CD4-positive, alpha-beta T cell (primary cell): ENCODE data around the gene CD70. TPM values are rescaled to one million over a fixed set of nuclear protein-coding genes. Genes with fewer than 3 reads are reported as not detected.
"Not testable (repeated sequence)": the region's sequence is repeated elsewhere in the genome, so short reads cannot be mapped to it uniquely, and the experiment has no call there.

Experiments
- ATAC-seq: fragments of 200-7000 bp; cut with Tn5 transposase; one replicate; pipeline ENCODE4 v1.10.0; 2022; ENCODE audit warnings: mild to moderate bottlenecking; ENCODE audit not compliant: poor library complexity
- CTCF ChIA-PET: fragments of 350-600 bp; sonication (Branson Sonifier 250); formaldehyde crosslinking; loops from one replicate; lab custom pipeline; 2021; ENCODE audit warnings: antibody characterized with exemption, inconsistent platforms; lab: Charles Lee
- POLR2A ChIA-PET: fragments of 350-600 bp; sonication (Branson Sonifier 250); formaldehyde crosslinking; loops from one replicate; lab custom pipeline; 2021; ENCODE audit warnings: antibody characterized with exemption, inconsistent platforms; lab: Charles Lee
- DNase-seq, 14 experiments: peaks; one replicate each; pipeline ENCODE4 v3.0.0-alpha.2; 2013 to 2020; ENCODE audit warnings: mixed read lengths in 2 of 14
- H3K27ac ChIP-seq, 2 donors: one replicate each; pipeline versions ENCODE4 v1.5.1 to v1.7.0; 2013; ENCODE audit warnings: low read length in 2 of 2, low read depth in 1 of 2, mild to moderate bottlenecking in 1 of 2
- H3K27me3 ChIP-seq, 2 experiments: 1 replicate in 1 of 2; 2 replicates in 1 of 2; pipeline versions ENCODE4 v1.6.1 to v1.7.0; 2013; ENCODE audit warnings: low read length in 2 of 2, control low read depth in 1 of 2, mild to moderate bottlenecking in 1 of 2, moderate library complexity in 1 of 2; ENCODE audit not compliant: insufficient read depth in 2 of 2, control insufficient read depth in 1 of 2
- H3K36me3 ChIP-seq: one replicate; pipeline ENCODE4 v1.6.1; 2013; ENCODE audit warnings: low read length, control low read depth; ENCODE audit not compliant: insufficient read depth
- H3K4me1 ChIP-seq: one replicate; pipeline ENCODE4 v1.6.1; 2013; ENCODE audit warnings: low read length, control low read depth; ENCODE audit not compliant: insufficient read depth
- H3K4me3 ChIP-seq: one replicate; pipeline ENCODE4 v1.5.1; 2013; ENCODE audit warnings: mild to moderate bottlenecking, low read length, moderate library complexity
- H3K9me3 ChIP-seq, 2 experiments: 1 replicate in 1 of 2; 2 replicates in 1 of 2; pipeline versions ENCODE4 v1.6.1 to v1.7.0; 2013; ENCODE audit warnings: low read length in 2 of 2, mild to moderate bottlenecking in 2 of 2, control low read depth in 1 of 2, moderate library complexity in 1 of 2; ENCODE audit not compliant: control insufficient read depth in 1 of 2, insufficient read depth in 1 of 2
- H3K27ac Mint-ChIP-seq: one replicate; pipeline ENCODE4 v1.8.0; 2020; ENCODE audit warnings: mixed read lengths
- H3K27me3 Mint-ChIP-seq: one replicate; pipeline ENCODE4 v1.8.0; 2021; ENCODE audit warnings: mixed read lengths
- H3K36me3 Mint-ChIP-seq: one replicate; pipeline ENCODE4 v1.8.0; 2021; ENCODE audit warnings: low read depth, mixed read lengths
- H3K4me1 Mint-ChIP-seq: one replicate; pipeline ENCODE4 v1.8.0; 2021; ENCODE audit warnings: low read depth, mixed read lengths
- H3K4me3 Mint-ChIP-seq: one replicate; pipeline ENCODE4 v1.8.0; 2020; ENCODE audit warnings: mild to moderate bottlenecking, mixed read lengths
- H3K9me3 Mint-ChIP-seq: one replicate; pipeline ENCODE4 v1.8.0; 2020; ENCODE audit warnings: mixed read lengths
- intact Hi-C, 2 experiments: fragments of 100-400 bp; cut with DNase I in 1 of 2; cut with micrococcal nuclease in 1 of 2; formaldehyde crosslinking; loops; one replicate each; pipeline versions ENCODE4 v1.15.1 to v1.9.0; 2023 to 2025; cut with DNase I, micrococcal nuclease
- total RNA-seq, 174 experiments: library from RNA in 2 of 174; stranded (reverse) in 2 of 174; gene quantifications; one replicate each; pipeline ENCODE4 v1.2.3 and lab custom pipeline; 2021 to 2026
- TF ChIP-seq, protein P1 (sequence below): fragments of 200-600 bp; IDR thresholded peaks from one replicate; pipeline ENCODE4 v1.8.0; 2022; ENCODE audit warnings: antibody characterized with exemption, mild to moderate bottlenecking

The CD70 gene
- total RNA-seq, 2 experiments from 2014 or later = not detected

GRCh38 chr19:6599866-6600454 is 9.0 kb upstream of the CD70 start:
- ChIA-PET CTCF (interaction anchor here (0.9 to 1.9 kb wide), 2 partner anchors 66 to 83 kb away, joined by 3 to 5 read pairs; no protein-coding TSS in a partner anchor), POLR2A (no interaction called here)
- Histone ChIP-seq H3K27me3 (no peaks in the 10 kb centered on the region), H3K4me3 (no peak overlapping the region), H3K27ac (no peak overlapping the region), H3K4me1 (peaks cover 13% of the 10 kb centered on the region), H3K9me3 (peaks cover 0 to 4% of the 10 kb centered on the region in 2 experiments), H3K36me3 (no peaks in the 10 kb centered on the region)
- Mint-ChIP-seq H3K9me3 (no peaks in the 10 kb centered on the region), H3K36me3 (no peaks in the 10 kb centered on the region), H3K27ac (no peak overlapping the region), H3K4me1 (peaks cover 10% of the 10 kb centered on the region), H3K27me3 (peaks cover 16% of the 10 kb centered on the region), H3K4me3 (no peak overlapping the region)
- no peak for ATAC-seq
- TF ChIP-seq, protein P1, sequence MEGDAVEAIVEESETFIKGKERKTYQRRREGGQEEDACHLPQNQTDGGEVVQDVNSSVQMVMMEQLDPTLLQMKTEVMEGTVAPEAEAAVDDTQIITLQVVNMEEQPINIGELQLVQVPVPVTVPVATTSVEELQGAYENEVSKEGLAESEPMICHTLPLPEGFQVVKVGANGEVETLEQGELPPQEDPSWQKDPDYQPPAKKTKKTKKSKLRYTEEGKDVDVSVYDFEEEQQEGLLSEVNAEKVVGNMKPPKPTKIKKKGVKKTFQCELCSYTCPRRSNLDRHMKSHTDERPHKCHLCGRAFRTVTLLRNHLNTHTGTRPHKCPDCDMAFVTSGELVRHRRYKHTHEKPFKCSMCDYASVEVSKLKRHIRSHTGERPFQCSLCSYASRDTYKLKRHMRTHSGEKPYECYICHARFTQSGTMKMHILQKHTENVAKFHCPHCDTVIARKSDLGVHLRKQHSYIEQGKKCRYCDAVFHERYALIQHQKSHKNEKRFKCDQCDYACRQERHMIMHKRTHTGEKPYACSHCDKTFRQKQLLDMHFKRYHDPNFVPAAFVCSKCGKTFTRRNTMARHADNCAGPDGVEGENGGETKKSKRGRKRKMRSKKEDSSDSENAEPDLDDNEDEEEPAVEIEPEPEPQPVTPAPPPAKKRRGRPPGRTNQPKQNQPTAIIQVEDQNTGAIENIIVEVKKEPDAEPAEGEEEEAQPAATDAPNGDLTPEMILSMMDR = no peak
- intact Hi-C loops = no loop called here
- DNase-seq = no peak

- H3K9me3 ChIP-seq, H3K4me3 Mint-ChIP-seq, H3K4me1 Mint-ChIP-seq, H3K4me1 ChIP-seq, H3K36me3 Mint-ChIP-seq, H3K27me3 ChIP-seq, CTCF ChIA-PET, DNase-seq, H3K4me3 ChIP-seq, H3K27ac Mint-ChIP-seq, H3K36me3 ChIP-seq, POLR2A ChIA-PET, H3K27ac ChIP-seq, intact Hi-C loops, H3K9me3 Mint-ChIP-seq, ATAC-seq: not testable (repeated sequence)
- H3K27me3 Mint-ChIP-seq = peaks cover 26% of the 10 kb centered on the region
Measured at GRCh38 chr19:6598254-6598892, 7.4 kb upstream of the CD70 start.

DNA sequence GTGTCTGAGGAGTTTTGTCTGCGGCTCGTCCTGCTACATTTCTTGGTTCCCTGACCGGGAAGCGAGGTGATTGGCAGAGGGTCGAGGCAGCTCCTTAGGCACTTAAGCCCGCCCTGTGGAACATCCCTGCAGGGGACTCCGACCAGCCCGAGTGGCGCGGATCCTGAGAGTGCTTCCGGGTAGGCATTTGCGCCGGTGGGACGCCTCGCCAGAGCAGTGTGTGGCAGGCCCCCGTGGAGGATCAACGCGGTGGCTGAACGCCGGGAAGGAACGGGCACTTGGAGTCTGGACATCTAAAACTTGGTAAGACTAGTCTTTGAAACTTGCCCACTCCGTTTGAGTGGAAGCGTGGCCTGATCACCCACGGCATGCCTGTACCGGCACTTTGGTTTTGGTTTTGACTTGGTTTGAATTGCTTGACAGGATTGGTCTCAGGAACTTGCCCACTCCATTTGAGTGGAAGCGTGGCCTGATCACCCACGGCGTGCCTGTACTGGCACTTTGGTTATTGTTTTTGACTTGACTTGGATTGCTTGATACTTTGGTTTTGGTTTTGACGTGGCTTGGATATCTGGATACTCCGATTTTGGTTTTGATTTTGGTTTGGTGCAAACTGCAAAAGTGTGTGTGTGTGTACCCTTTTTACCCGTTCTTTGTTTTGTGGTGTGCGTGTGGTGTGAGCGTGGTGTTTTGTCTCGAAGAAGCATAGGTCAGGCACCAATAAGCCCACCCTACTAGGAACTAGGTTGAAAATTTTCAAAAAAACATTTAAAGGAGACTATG is 6.7 kb upstream of the CD70 start:
- ATAC-seq, H3K4me1 ChIP-seq, intact Hi-C loops, H3K9me3 ChIP-seq, DNase-seq, CTCF ChIA-PET, H3K36me3 ChIP-seq, H3K27me3 ChIP-seq, H3K27ac Mint-ChIP-seq, POLR2A ChIA-PET, H3K36me3 Mint-ChIP-seq, H3K27ac ChIP-seq, H3K4me1 Mint-ChIP-seq, H3K4me3 Mint-ChIP-seq, H3K4me3 ChIP-seq, H3K9me3 Mint-ChIP-seq: not testable (repeated sequence)
- peaks cover 28% of the 10 kb centered on the region for H3K27me3 Mint-ChIP-seq

DNA sequence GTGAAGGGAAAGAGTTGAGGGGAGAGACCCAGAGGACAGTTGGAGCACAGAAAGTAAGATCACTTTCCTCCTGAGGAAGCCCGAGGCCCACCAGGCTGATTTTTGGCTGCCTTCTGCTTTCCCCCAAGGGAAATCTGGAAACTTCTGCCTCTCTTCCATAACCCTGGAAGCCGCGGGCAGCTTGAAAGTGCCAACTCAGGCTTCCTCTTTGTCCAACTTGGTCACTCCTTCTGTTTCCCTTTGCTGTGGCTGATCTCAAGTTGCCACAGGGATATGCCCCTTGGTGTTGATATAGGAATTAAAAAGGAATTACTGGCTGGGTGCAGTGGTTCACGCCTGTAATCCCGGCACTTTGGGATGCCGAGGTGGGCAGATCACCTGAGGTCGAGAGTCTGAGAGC is 5.7 kb upstream of the CD70 start:
- no peak overlapping the region for H3K27ac Mint-ChIP-seq
- Histone ChIP-seq H3K27ac (no peak overlapping the region), H3K4me1 (peaks cover 8% of the 10 kb centered on the region), H3K36me3 (no peaks in the 10 kb centered on the region), H3K9me3 (peaks cover 0 to 4% of the 10 kb centered on the region in 2 experiments), H3K4me3 (no peak overlapping the region), H3K27me3 (no peaks in the 10 kb centered on the region)
- peaks cover 35% of the 10 kb centered on the region for H3K27me3 Mint-ChIP-seq
- intact Hi-C loops = no loop called here
- CTCF ChIA-PET = no interaction called here
- H3K4me3 Mint-ChIP-seq = no peak overlapping the region
- H3K36me3 Mint-ChIP-seq = no peaks in the 10 kb centered on the region
- no peak for ATAC-seq
- H3K4me1 Mint-ChIP-seq = peaks cover 3% of the 10 kb centered on the region
- TF ChIP-seq, protein P1 = no peak
- H3K9me3 Mint-ChIP-seq = no peaks in the 10 kb centered on the region
- POLR2A ChIA-PET = no interaction called here
- no peak for DNase-seq
